Measurements from ENCODE around the gene MIEN1. TPM values are rescaled to one million over a fixed set of nuclear protein-coding genes. Genes with fewer than 3 reads are reported as not detected.

MIEN1 gene
- total and polyA plus RNA-seq, 4 donors = 20.8 to 136 (median 58.3) TPM

DNA sequence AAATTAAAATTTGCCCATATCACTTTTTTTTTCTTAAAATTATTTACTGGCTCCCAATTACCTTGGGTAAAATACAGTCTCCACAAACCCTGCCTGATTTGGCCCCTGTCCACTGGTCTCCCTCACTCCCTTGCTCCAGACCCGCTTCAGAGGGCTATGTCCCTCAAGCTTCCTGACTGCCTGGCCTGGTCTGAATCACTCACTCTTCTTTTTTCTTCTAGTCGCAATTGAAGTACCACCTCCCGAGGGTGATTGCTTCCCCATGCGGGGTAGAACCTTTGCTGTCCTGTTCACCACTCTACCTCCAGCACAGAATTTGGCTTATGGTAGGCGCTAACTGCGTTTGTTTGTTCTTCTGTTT lies 41.9 kb downstream of the MIEN1 start:
- ATAC-seq (ENCODE audit: insufficient read depth, low FRiP score) (no peak), DNase-seq (no peak)
- peak overlapping the region in 1 of 2 donors; percentile 79 for H3K9ac ChIP-seq (ENCODE audit: insufficient read depth in 1 of 2, low read length in 2 of 2)
- H3K4me1 ChIP-seq (ENCODE audit: control insufficient read depth in 5 of 5, insufficient read depth in 5 of 5, low read length in 5 of 5) = peaks cover 0 to 15% (median 5%) of the 10 kb centered on the region in 5 donors
- peak overlapping the region; percentile 16 for H3K4me3 ChIP-seq
- H3K27ac ChIP-seq (ENCODE audit: low read depth in 1 of 2, low read length in 1 of 2) = peak overlapping the region; percentile 95 to 97
- no peaks in the 10 kb centered on the region for H3K27me3 ChIP-seq (ENCODE audit: control insufficient read depth in 3 of 3, insufficient read depth in 3 of 3, low read length in 2 of 3)
- 22 to 24% methylated on average over 6 of the region's 6 CpGs for WGBS, 2 donors
- no peaks in the 10 kb centered on the region for H3K9me3 ChIP-seq (ENCODE audit: control insufficient read depth in 4 of 4, insufficient read depth in 3 of 4, low read length in 3 of 4)
- peaks cover 0 to 14% (median 9%) of the 10 kb centered on the region in 4 donors for H3K36me3 ChIP-seq (ENCODE audit: control insufficient read depth in 4 of 4, insufficient read depth in 4 of 4, low read length in 4 of 4)
- TF ChIP-seq, protein P1, sequence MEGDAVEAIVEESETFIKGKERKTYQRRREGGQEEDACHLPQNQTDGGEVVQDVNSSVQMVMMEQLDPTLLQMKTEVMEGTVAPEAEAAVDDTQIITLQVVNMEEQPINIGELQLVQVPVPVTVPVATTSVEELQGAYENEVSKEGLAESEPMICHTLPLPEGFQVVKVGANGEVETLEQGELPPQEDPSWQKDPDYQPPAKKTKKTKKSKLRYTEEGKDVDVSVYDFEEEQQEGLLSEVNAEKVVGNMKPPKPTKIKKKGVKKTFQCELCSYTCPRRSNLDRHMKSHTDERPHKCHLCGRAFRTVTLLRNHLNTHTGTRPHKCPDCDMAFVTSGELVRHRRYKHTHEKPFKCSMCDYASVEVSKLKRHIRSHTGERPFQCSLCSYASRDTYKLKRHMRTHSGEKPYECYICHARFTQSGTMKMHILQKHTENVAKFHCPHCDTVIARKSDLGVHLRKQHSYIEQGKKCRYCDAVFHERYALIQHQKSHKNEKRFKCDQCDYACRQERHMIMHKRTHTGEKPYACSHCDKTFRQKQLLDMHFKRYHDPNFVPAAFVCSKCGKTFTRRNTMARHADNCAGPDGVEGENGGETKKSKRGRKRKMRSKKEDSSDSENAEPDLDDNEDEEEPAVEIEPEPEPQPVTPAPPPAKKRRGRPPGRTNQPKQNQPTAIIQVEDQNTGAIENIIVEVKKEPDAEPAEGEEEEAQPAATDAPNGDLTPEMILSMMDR (IDR thresholded peaks at IDR 0.05; ENCODE audit: control extremely low read depth, extremely low read depth) = no peak

DNA sequence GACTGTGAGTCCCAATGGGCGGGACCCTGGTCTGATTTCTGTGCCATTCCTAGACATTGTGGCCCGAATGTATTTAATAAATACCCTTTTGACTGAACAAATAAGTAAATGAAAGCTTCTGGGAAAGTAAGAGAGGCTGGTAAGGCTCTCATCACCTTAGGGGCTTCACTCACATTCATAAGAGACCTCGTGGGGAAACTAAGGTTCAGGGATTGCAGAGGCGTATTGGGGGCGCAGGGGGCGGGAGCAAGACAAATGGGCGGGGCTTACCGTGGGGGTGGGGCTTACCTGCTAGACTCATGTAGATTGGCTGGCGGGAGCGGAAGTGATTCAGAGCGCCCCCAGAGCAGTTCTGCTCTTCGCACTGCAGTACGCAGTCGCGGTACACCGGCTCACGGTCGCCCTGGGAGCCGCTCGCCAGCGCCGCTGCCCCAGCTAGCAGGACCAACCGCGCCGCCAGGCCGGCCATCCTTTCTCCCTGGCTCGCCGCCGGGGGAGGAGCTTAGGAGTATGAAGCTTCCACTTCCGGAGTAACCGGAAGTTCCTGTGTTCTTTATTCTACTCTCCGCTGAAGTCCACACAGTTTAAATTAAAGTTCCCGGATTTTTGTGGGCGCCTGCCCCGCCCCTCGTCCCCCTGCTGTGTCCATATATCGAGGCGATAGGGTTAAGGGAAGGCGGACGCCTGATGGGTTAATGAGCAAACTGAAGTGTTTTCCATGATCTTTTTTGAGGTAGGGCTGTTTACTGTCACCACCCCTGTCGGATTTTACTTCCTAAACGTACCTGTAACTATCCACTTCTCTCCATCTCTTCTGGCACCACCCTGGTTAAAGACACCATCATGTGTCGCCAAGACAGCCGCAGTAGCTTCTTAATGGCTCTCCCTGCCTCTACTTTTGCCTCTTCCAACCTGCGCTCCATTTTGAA lies 42.5 kb downstream of the MIEN1 start, which contains the start of gene PGAP3:
TSS of gene PGAP3 (minus strand) at position 512 of the 929 bp plus-strand sequence. CDS start at position 469, 43 bp downstream.
- peaks cover 0 to 17% (median 14%) of the 10 kb centered on the region in 4 donors for H3K36me3 ChIP-seq (ENCODE audit: control insufficient read depth in 4 of 4, insufficient read depth in 4 of 4, low read length in 4 of 4)
- H3K4me3 ChIP-seq = peak within 1 kb of the TSS; percentile 69
- 3 to 7% methylated on average over 39 to 45 of the region's 45 CpGs for WGBS, 2 donors
- DNase-seq = peak; percentile 92 to 96 (median 94)
- no peaks in the 10 kb centered on the region for H3K9me3 ChIP-seq (ENCODE audit: control insufficient read depth in 4 of 4, insufficient read depth in 3 of 4, low read length in 3 of 4)
- H3K27me3 ChIP-seq (ENCODE audit: control insufficient read depth in 3 of 3, insufficient read depth in 3 of 3, low read length in 2 of 3) = no peaks in the 10 kb centered on the region
- H3K27ac ChIP-seq (ENCODE audit: low read depth in 1 of 2, low read length in 1 of 2) = peak within 1 kb of the TSS; percentile 95 to 97
- H3K4me1 ChIP-seq (ENCODE audit: control insufficient read depth in 5 of 5, insufficient read depth in 5 of 5, low read length in 5 of 5) = peaks cover 0 to 15% (median 5%) of the 10 kb centered on the region in 5 donors
- peak within 1 kb of the TSS in 1 of 2 donors; percentile 79 for H3K9ac ChIP-seq (ENCODE audit: insufficient read depth in 1 of 2, low read length in 2 of 2)
- TF ChIP-seq, protein P1 (IDR thresholded peaks at IDR 0.05; ENCODE audit: control extremely low read depth, extremely low read depth) = no peak
- peak; percentile 91 for ATAC-seq (ENCODE audit: insufficient read depth, low FRiP score)

GRCh38 chr17:39687101-39687545 lies 43.2 kb downstream of the MIEN1 start:
- no peak for DNase-seq
- no peak overlapping the region for H3K9ac ChIP-seq (ENCODE audit: insufficient read depth in 1 of 2, low read length in 2 of 2)

More at GRCh38 chr17:39687101-39687545, 43.2 kb downstream of the MIEN1 start:
- WGBS, 2 donors = 54 to 69% methylated on average over 6 of the region's 6 CpGs
- peak overlapping the region; percentile 69 for H3K4me3 ChIP-seq
- peaks cover 0 to 15% (median 5%) of the 10 kb centered on the region in 5 donors for H3K4me1 ChIP-seq (ENCODE audit: control insufficient read depth in 5 of 5, insufficient read depth in 5 of 5, low read length in 5 of 5)
- peaks cover 0 to 17% (median 14%) of the 10 kb centered on the region in 4 donors for H3K36me3 ChIP-seq (ENCODE audit: control insufficient read depth in 4 of 4, insufficient read depth in 4 of 4, low read length in 4 of 4)
- H3K27me3 ChIP-seq (ENCODE audit: control insufficient read depth in 3 of 3, insufficient read depth in 3 of 3, low read length in 2 of 3) = no peaks in the 10 kb centered on the region
- H3K27ac ChIP-seq (ENCODE audit: low read depth in 1 of 2, low read length in 1 of 2) = peak overlapping the region; percentile 95 to 97
- no peaks in the 10 kb centered on the region for H3K9me3 ChIP-seq (ENCODE audit: control insufficient read depth in 4 of 4, insufficient read depth in 3 of 4, low read length in 3 of 4)
- ATAC-seq (ENCODE audit: insufficient read depth, low FRiP score) = no peak
- TF ChIP-seq, protein P1 (IDR thresholded peaks at IDR 0.05; ENCODE audit: control extremely low read depth, extremely low read depth) = no peak
